NCI-H146 (cell line): ENCODE results near the gene NDOR1.

ENCODE experiments used
- DNase-seq: peaks from one replicate; lab custom pipeline; 2025; lab: John Stamatoyannopoulos, UW

The NDOR1 gene

DNA sequence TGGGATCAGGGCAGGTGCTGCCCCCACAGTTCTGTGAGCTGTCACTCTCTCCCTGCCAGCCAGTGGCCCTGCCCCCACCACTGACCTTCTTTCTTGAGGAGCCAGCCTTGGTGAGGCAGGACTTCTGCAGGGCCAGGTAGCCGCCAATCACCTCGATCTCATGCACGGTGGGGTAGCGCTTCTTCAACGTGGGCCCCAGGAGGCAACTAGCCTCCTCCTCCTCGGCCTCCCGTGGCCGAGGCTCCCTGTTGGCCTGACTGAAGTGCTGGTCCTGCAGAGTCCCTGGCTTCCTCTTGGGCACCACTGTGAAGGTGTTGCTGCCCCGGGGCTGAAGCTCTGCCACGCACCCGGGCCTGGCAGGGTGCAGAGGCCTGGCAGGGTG lies 6.6 kb upstream of the NDOR1 start:
- DNase-seq = no peak

DNA sequence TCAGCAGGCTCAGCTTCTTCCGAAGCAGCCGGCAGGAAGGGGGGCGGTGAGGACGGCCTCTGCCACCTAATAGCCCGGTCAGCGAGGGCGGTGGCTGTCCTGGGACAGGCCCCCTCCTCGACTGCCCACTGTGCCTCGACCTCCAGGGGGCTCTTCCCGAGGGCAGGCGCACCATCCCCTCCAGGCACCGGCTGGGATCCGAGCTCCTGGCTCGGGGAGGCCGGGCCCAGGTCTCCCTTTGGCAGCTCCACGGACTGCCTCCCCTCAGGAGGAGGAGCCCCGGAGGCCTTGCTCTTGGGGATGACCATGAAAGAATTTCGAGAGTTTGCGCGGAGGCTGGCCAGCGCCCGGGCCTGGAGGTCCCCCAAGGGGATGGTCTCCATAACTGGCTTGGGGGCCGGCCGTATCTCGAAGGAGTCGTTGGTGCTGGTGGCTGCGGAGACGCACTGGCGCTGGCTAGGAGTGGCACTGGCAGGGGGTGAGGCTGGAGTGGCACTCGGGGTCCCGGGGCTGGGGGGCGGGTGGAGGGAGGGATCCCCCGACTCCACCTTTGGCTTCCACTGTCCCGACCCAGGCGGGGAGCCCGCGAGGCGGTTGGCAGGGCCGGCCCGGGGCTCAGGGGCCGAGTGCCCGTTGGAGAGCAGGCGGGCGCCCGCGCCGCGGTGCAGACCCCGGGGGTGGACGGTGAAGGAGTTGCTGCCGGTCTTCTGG lies 5.9 kb upstream of the NDOR1 start:
- DNase-seq = no peak

DNA sequence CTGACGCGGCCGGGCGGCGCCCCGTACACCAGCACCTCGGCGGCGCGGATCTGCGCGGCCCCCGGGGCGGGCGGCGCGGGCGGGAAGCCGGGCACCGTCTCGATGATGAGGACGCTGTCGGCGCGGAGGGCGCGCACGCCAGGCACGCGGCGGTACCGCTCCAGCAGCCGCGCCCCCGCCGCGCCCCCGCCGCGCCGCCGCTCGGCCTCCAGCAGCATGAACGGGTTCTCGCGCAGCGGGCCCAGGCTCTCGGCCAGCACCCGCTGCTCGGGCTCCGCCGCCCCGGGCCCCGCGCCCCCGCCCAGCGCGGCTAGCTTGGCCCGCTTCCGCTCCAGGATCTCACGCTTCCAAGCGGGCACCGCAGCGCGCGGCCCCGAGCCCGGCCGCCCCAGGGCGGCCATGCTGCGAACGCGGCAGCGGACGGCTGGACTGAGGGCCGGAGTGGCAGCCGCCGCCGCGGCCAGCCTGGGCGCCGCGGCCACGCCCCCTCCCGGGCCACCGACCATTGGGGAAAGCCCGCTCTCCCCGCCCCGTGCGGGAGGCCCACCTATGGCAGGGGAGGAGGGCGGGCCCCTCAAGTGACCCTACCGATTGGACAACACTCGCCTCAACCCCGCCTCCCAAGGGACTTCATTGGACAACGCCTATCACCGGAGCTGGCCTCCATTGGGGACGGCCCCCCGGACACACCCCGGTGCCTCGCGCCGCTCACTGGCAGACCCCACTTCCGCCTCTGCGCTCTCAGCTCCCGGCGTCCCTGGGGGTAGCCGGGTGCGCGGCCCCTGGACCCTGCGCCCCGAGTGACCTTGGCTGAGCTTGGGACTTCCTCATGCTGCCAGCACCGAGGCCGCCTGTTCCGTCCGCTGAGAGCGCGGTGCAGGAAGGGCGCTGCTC lies 4.9 kb upstream of the NDOR1 start, which contains the start of gene TPRN:
TSS of gene TPRN (minus strand) at position 431 of the 894 bp plus-strand sequence. CDS start at position 401, 30 bp downstream.
- DNase-seq = peak; percentile 99

- no peak for DNase-seq
These were observed 4.2 kb upstream of the NDOR1 start for GRCh38 chr9:137201205-137201868.

GRCh38 chr9:137202966-137203365 lies 2.5 kb upstream of the NDOR1 start:
- DNase-seq = no peak

DNA sequence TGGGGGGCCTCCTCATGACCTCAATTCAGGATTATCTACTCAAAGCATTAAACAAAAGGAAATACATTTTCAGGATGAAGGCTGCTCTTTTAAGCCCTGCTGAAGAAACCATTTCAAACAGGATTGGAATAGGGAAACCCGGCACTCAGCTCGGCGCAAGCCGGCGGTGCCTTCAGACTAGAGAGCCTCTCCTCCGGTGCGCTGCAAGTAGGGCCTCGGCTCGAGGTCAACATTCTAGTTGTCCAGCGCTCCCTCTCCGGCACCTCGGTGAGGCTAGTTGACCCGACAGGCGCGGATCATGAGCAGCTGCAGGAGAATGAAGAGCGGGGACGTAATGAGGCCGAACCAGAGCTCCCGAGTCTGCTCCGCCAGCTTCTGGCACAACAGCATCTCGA lies 772 bp upstream of the NDOR1 start:
- DNase-seq = no peak

DNA sequence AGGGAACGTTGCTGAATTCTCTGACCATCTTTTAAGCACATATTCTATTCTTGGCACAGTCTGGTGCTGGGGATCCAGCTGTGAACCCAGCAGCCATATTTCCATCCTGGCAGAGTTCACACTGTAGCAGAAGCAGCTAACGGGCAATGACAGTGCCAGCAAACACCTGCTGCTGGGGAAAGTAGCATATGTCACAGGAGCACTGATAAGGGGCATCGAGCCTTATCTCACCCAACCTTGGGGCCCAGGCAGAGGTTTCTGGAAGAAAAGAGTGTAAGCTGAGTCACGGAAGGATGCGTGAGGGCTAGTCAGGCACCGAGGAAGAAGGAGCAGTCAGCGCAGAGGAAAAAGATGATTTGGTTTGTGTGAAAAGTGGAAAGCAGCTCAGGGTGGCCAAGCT lies 1.1 kb downstream of the NDOR1 start:
- DNase-seq = no peak

GRCh38 chr9:137211532-137211931 lies 6.0 kb downstream of the NDOR1 start:
- no peak for DNase-seq

- no peak for DNase-seq
These were observed 7.0 kb downstream of the NDOR1 start for GRCh38 chr9:137212520-137212919.

DNA sequence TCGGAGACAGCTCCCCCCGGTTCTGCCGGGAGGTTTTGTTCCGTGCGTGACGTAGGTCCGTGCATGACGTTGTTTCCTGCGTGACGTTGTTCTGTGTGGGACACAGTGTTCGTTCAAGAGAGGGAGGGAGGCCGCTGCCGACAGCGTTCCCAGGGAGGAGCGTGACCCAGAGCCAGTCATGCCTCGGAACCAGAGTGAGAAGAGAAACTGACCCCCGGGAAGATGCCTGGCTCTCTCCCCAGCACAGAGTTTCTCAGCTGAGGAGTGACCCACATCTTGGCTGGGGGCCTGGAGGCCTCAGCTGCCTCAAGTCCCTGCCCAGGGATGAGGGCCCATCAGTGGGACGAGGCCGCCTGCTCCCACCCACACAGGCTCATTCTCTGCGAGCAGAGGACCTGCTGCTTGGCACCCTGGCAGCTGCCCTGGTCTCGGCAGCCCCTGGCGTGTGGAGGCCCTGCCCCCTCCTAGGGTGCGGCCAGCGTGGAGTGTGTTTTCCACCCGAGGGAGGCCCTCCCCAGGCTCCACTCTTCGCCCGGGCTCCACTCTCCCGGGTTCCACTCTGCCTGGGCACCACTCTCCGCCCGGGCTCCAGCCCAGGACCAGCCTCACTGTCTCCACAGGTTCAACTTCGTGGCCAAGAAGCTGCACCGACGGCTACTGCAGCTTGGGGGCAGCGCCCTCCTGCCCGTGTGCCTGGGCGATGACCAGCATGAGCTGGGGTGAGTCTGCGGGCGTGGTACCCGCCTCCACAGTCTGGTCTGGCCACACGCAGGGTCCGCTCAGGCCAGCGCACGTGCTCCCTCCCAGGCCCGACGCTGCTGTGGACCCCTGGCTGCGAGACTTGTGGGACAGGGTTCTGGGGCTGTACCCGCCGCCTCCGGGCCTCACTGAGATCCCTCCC lies 7.9 kb downstream of the NDOR1 start:
- no peak for DNase-seq

- no peak for DNase-seq
These were observed 9.1 kb downstream of the NDOR1 start for GRCh38 chr9:137214620-137215019.

DNA sequence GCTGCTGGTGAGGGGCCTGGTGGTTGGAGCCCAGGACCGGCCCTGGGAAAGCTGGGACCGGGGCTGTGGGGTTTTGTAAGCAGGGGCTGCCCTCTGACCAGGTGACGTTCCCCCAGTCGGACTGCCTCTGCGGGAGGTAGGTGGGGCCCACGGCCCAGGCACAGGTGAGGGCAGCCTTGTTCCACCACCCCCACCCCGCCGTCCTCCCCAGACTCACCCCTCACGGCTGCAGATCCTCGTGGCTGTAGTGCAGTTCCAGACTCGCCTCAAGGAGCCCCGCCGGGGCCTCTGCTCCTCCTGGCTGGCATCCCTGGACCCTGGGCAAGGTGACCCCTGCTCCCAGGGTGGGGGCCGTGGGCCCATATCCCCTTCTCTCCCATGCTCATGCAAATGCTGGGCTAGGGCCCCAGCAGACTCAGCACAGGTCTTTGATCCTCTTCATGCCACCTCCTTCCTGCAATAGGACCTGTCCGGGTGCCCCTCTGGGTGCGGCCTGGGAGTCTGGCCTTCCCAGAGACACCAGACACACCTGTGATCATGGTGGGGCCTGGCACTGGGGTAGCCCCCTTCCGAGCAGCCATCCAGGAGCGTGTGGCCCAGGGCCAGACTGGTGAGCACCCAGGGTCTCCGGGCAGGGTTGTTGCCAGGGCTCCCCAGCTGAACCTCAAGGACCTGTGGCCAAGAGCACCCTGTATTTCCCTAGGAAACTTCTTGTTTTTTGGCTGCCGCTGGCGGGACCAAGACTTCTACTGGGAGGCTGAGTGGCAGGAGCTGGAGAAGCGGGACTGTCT lies 9.9 kb downstream of the NDOR1 start:
- DNase-seq = no peak

DNA sequence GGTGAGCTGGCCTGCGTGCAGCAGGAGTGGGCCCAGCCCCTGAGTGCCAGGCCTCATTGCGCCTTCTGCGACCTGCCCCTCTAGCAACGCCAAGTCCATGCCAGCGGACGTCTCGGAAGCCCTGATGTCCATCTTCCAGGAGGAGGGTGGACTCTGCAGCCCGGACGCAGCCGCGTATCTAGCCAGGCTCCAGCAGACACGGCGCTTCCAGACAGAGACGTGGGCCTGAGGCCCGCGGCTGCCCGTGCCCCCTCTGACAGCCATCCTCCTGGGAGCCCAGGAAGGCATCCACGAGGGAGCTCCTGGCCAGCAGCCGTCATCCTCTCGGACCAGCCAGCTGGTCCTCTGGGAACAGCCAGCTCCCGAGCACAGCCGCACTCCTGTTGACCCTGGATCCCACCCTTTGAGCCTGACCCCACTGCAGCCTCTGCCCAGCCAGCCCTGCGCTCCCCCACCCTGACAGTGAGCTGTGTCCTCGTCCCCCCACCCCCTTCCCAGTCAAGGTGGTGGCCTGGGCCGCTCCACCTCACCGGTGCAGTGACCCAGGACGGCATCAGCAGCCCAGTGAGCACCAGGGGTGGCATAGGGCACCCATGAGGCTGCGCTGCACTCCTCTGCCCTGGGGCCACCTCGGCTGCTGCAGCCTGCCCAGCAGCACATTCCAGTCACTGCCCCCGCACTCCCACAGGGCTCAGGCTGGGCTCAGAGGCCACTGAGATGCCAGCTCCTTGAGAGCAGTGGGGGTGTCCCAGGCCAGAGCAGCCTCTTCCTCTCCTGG lies 10.9 kb downstream of the NDOR1 start:
- DNase-seq = no peak

GRCh38 chr9:137217276-137218211 lies 12.0 kb downstream of the NDOR1 start:
- no peak for DNase-seq

DNA sequence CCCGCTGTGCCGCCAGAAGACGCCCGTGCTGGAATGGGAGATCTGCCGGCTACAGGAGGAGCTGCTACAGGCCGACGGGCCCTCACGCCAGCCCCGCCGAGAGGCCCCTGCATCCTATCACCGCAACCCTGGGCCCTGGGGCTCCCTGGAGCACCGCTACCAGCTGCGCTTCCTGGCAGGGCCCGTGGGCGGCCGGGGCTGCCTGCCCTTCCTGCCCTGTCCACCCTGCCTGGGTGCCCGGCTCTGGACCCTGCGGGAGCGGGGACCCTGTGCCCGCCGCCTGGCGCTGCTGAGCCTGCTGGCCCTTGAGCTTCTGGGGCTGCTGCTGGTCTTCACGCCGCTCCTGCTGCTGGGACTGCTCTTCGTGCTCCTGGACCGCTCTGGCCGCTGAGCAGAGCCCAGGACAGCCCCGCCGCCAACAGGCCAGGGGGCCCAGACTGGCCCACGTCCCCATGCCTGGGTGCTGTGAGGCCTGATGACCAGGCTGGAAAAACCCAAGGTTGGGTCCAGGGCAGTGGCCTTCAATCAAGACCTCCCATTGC lies 12.8 kb downstream of the NDOR1 start:
- no peak for DNase-seq

GRCh38 chr9:137218754-137219271 lies 13.3 kb downstream of the NDOR1 start:
- DNase-seq = peak; percentile 33

GRCh38 chr9:137219757-137220316 lies 14.3 kb downstream of the NDOR1 start:
- no peak for DNase-seq
